Activated CD8-positive, alpha-beta memory T cell treated with anti-CD3 and anti-CD28 coated beads, Interleukin-2, amount 50 U/mL, for 24 hours (primary cell): ENCODE data around the gene RPP25L.

Experiments used
- DNase-seq: peaks from one replicate; pipeline ENCODE4 v3.0.0-alpha.2; 2020; ENCODE audit errors: extremely low read depth

RPP25L gene

GRCh38 chr9:34611251-34611810, 566 bp downstream of the RPP25L start:
- no peak for DNase-seq

- DNase-seq: no peak
Measured at GRCh38 chr9:34610434-34611206, 1.3 kb downstream of the RPP25L start.

- no peak for DNase-seq
Measured at GRCh38 chr9:34607331-34607730, 4.6 kb downstream of the RPP25L start.

- no peak for DNase-seq
Measured at GRCh38 chr9:34606905-34607304, 5.0 kb downstream of the RPP25L start.

- DNase-seq: no peak
Measured at GRCh38 chr9:34606190-34606589, 5.7 kb downstream of the RPP25L start.

- DNase-seq: peak; percentile 49
Measured at GRCh38 chr9:34603610-34604231, 8.2 kb downstream of the RPP25L start.

- DNase-seq: no peak
Measured at GRCh38 chr9:34601937-34602573, 9.8 kb downstream of the RPP25L start.

- DNase-seq: no peak
Measured at GRCh38 chr9:34600908-34601307, 11.0 kb downstream of the RPP25L start.

- no peak for DNase-seq
Measured at GRCh38 chr9:34599546-34599945, 12.4 kb downstream of the RPP25L start.

- DNase-seq: no peak
Measured at GRCh38 chr9:34594177-34594576, 17.7 kb downstream of the RPP25L start.

- DNase-seq: no peak
Measured at GRCh38 chr9:34592895-34593601, 18.8 kb downstream of the RPP25L start.

GRCh38 chr9:34591917-34592866, 19.7 kb downstream of the RPP25L start:
- DNase-seq: no peak

GRCh38 chr9:34591248-34591916, 20.5 kb downstream of the RPP25L start:
- DNase-seq: peak; percentile 40

GRCh38 chr9:34590381-34591247, 21.3 kb downstream of the RPP25L start:
- no peak for DNase-seq

- no peak for DNase-seq
Measured at GRCh38 chr9:34589636-34590380, 22.1 kb downstream of the RPP25L start, which contains the start of gene CNTFR. TSS of gene CNTFR (minus strand) at chr9:34589724. CDS start at chr9:34568981, 20,743 bp downstream.

- DNase-seq: no peak
Measured at GRCh38 chr9:34588671-34589635, 22.9 kb downstream of the RPP25L start.

- no peak for DNase-seq
Measured at GRCh38 chr9:34587271-34587670, 24.6 kb downstream of the RPP25L start.
